Stimulated activated CD8-positive, alpha-beta memory T cell treated with anti-CD3 and anti-CD28 coated beads, Interleukin-12 subunit alpha, Interleukin-12 subunit beta, amount 100 ng/mL, for 24 hours (primary cell): ENCODE measurements around the gene SERPINA1.

Source experiments
- DNase-seq: peaks from one replicate; pipeline ENCODE4 v3.0.0-alpha.2; 2020; ENCODE audit errors: extremely low read depth

The SERPINA1 gene

GRCh38 chr14:94346065-94346786 is 42.2 kb downstream of the SERPINA1 start:
- DNase-seq, result peak; percentile 35

- no peak for DNase-seq
These were observed 42.9 kb downstream of the SERPINA1 start for GRCh38 chr14:94345344-94346064.

GRCh38 chr14:94344389-94344788 is 44.0 kb downstream of the SERPINA1 start:
- no peak for DNase-seq

GRCh38 chr14:94343238-94344005 is 45.0 kb downstream of the SERPINA1 start:
- no peak for DNase-seq

GRCh38 chr14:94342334-94342934 is 46.0 kb downstream of the SERPINA1 start:
- no peak for DNase-seq

GRCh38 chr14:94341656-94342333 is 46.6 kb downstream of the SERPINA1 start:
- no peak for DNase-seq

GRCh38 chr14:94340533-94340932 is 47.9 kb downstream of the SERPINA1 start:
- no peak for DNase-seq

- no peak for DNase-seq
These were observed 50.4 kb downstream of the SERPINA1 start for GRCh38 chr14:94338023-94338422.

- DNase-seq, result no peak
These were observed 51.1 kb downstream of the SERPINA1 start for GRCh38 chr14:94337274-94337673.

GRCh38 chr14:94334872-94335271 is 53.5 kb downstream of the SERPINA1 start:
- DNase-seq, result no peak

- DNase-seq, result no peak
These were observed 55.8 kb downstream of the SERPINA1 start for GRCh38 chr14:94332587-94332986.

- no peak for DNase-seq
These were observed 56.3 kb downstream of the SERPINA1 start for GRCh38 chr14:94332063-94332583.

- no peak for DNase-seq
These were observed 56.9 kb downstream of the SERPINA1 start for GRCh38 chr14:94331462-94331861.

GRCh38 chr14:94330857-94331256 is 57.5 kb downstream of the SERPINA1 start:
- DNase-seq, result no peak

GRCh38 chr14:94330432-94330831 is 58.0 kb downstream of the SERPINA1 start:
- DNase-seq, result no peak

GRCh38 chr14:94329857-94330256 is 58.5 kb downstream of the SERPINA1 start:
- no peak for DNase-seq

GRCh38 chr14:94328196-94328595 is 60.2 kb downstream of the SERPINA1 start:
- DNase-seq, result no peak
